ENCODE results near the gene NPM1. TPM values are rescaled to one million over a fixed set of nuclear protein-coding genes. Genes with fewer than 3 reads are reported as not detected.

Gene NPM1
- total RNA-seq, 1 experiment from 2014 or later: 3,122 TPM

DNA sequence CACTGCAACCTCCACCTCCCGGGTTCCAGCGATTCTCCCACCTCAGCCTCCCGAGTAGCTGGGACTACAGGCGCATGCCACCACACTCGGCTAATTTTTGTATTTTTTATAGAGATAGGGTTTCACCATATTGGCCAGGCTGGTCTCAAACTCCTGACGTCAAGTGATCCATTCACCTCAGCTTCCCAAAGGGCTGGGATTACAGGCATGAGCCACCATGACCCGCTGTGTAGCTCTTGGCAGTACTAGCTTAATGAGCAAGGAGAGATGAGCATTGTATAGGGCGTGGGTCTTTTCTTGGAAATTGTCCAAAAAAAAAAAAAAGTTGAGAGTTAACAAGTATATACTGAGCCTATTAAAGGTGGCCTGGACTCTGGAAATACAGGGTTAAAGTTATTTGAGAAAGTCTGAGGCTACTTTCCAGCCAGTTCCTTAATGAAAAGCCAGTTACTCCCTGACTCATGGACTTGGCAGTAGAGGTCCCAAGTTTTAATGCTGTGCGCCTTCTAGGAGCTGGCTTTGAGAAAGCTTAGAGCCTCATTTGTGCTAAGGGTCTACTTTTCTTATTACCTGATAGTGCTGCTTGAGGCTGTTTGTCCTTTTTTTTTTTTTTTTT, 27.6 kb downstream of the NPM1 start:
- peak overlapping the region in 1 of 3 experiments; percentile 50; a peak in 1 of 7 replicates for H3K27ac Mint-ChIP-seq
- Histone ChIP-seq H3K79me2 (ENCODE audit: insufficient read depth, low read length) (no peaks in the 10 kb centered on the region), H2BK15ac (ENCODE audit: low read depth, low read length) (no peak overlapping the region), H3T11ph (ENCODE audit: low read length) (no peak overlapping the region), H3K27ac (ENCODE audit: insufficient read length, low read depth, low read length) (no peak overlapping the region), H2BK20ac (ENCODE audit: low read depth, low read length, poor library complexity, severe bottlenecking) (no peak overlapping the region), H3K23ac (ENCODE audit: insufficient read length, low read depth, low read length) (no peak overlapping the region), H4K5ac (ENCODE audit: insufficient read length, low read depth, low read length) (no peak overlapping the region), H2BK12ac (ENCODE audit: insufficient read length, low read depth, low read length) (no peak overlapping the region), H3K18ac (ENCODE audit: insufficient read length, low read depth, low read length) (no peak overlapping the region), H4K8ac (replicated peaks; ENCODE audit: insufficient read length, low read depth, low read length) (no peak overlapping the region), H3K9ac (ENCODE audit: extremely low read depth, insufficient read length, low read length) (no peak overlapping the region), H3K79me1 (ENCODE audit: insufficient read depth, low read depth, low read length, poor library complexity, severe bottlenecking) (no peaks in the 10 kb centered on the region), H3K4me2 (ENCODE audit: insufficient read depth, insufficient read length, low read length) (no peak overlapping the region), H3K14ac (ENCODE audit: insufficient read depth, low read length) (no peak overlapping the region), H4K91ac (ENCODE audit: insufficient read length, low read depth, low read length) (no peak overlapping the region), H3K27me3 (ENCODE audit: insufficient read depth, low read length) (peaks cover 2% of the 10 kb centered on the region; the same call in 1 of the 2 replicates), H3K23me2 (ENCODE audit: insufficient read length, low read depth, low read length, poor library complexity, severe bottlenecking) (peaks cover 10% of the 10 kb centered on the region), H3K9me3 (ENCODE audit: control insufficient read depth, low read depth, low read length) (no peaks in the 10 kb centered on the region), H4K20me1 (ENCODE audit: control insufficient read depth, insufficient read depth, insufficient read length) (no peaks in the 10 kb centered on the region), H2AK5ac (ENCODE audit: insufficient read length, low read length) (no peak overlapping the region), H3K4me1 (ENCODE audit: insufficient read depth, low read length) (no peaks in the 10 kb centered on the region), H2BK120ac (ENCODE audit: low read depth, low read length, poor library complexity, severe bottlenecking) (no peak overlapping the region), H3K4ac (ENCODE audit: low read depth, low read length) (no peak overlapping the region), H3K56ac (ENCODE audit: insufficient read length, low read depth, low read length) (no peak overlapping the region), H2AFZ (ENCODE audit: low read length) (no peak overlapping the region), H2BK5ac (ENCODE audit: insufficient read length, low read length) (no peak overlapping the region)
- peak; percentile 34 for DNase-seq
- no CpG with 5 or more reads among the region's 9 CpGs for WGBS (ENCODE audit: extremely low coverage, insufficient read length, low lambda C conversion rate)
- H3K4me3 Mint-ChIP-seq: no peak overlapping the region
- H3K36me3 Mint-ChIP-seq (ENCODE audit: insufficient read depth in 1 of 3, low read depth in 3 of 3): peaks cover 19 to 38% (median 29%) of the 10 kb centered on the region in 3 experiments
- H3K4me1 Mint-ChIP-seq: peaks cover 9 to 13% of the 10 kb centered on the region in 2 experiments
- no peaks in the 10 kb centered on the region for H3K9me3 Mint-ChIP-seq
- TF ChIP-seq, protein P1, sequence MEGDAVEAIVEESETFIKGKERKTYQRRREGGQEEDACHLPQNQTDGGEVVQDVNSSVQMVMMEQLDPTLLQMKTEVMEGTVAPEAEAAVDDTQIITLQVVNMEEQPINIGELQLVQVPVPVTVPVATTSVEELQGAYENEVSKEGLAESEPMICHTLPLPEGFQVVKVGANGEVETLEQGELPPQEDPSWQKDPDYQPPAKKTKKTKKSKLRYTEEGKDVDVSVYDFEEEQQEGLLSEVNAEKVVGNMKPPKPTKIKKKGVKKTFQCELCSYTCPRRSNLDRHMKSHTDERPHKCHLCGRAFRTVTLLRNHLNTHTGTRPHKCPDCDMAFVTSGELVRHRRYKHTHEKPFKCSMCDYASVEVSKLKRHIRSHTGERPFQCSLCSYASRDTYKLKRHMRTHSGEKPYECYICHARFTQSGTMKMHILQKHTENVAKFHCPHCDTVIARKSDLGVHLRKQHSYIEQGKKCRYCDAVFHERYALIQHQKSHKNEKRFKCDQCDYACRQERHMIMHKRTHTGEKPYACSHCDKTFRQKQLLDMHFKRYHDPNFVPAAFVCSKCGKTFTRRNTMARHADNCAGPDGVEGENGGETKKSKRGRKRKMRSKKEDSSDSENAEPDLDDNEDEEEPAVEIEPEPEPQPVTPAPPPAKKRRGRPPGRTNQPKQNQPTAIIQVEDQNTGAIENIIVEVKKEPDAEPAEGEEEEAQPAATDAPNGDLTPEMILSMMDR (conservative IDR thresholded peaks at IDR 0.05): no peak
- H3K27me3 Mint-ChIP-seq (ENCODE audit: low read depth): peaks cover 15% of the 10 kb centered on the region
